SU-DHL-6 (cell line): ENCODE data around the gene LAMA3.

ENCODE experiments used
- H2AFZ ChIP-seq: fragments of 200-600 bp; sonication (generic); 2 replicates; pipeline ENCODE4 v1.6.1; 2014; ENCODE audit warnings: low read depth, mild to moderate bottlenecking, moderate library complexity, mixed read lengths, antibody characterized with exemption, low read length; ENCODE audit not compliant: severe bottlenecking
- H3F3A ChIP-seq: fragments of 200-600 bp; shearing (Covaris generic); 2 replicates; pipeline ENCODE4 v1.6.0; 2016; ENCODE audit warnings: antibody characterized with exemption, mild to moderate bottlenecking; ENCODE audit not compliant: insufficient read depth
- H3K27ac ChIP-seq: fragments of 200-600 bp; sonication (generic); 2 replicates; pipeline ENCODE4 v1.5.1; 2016; ENCODE audit warnings: low read depth, mild to moderate bottlenecking, low read length, moderate library complexity, mixed read lengths
- H3K27me3 ChIP-seq: fragments of 200-600 bp; sonication (generic), shearing (Covaris generic); 2 replicates; pipeline ENCODE4 v1.6.0; 2014; ENCODE audit warnings: mild to moderate bottlenecking, low read length
- H3K36me3 ChIP-seq: fragments of 200-600 bp; sonication (generic); 2 replicates; pipeline ENCODE4 v1.6.1; 2014; ENCODE audit warnings: mild to moderate bottlenecking, low read length, mixed read lengths
- H3K4me2 ChIP-seq: fragments of 300-600, 200-600 bp; shearing (Covaris generic), sonication (generic); 2 replicates; pipeline ENCODE4 v1.6.0; 2014; ENCODE audit warnings: low read length, low read depth, mild to moderate bottlenecking; ENCODE audit not compliant: poor library complexity, severe bottlenecking
- H3K4me3 ChIP-seq: fragments of 200-600 bp; sonication (generic); 2 replicates; pipeline ENCODE4 v1.5.1; 2014; ENCODE audit warnings: antibody characterized with exemption, low read length, mild to moderate bottlenecking, mixed read lengths; ENCODE audit not compliant: insufficient read depth, poor library complexity, severe bottlenecking
- H3K79me2 ChIP-seq: fragments of 200-600 bp; sonication (generic); 2 replicates; pipeline ENCODE4 v1.6.1; 2014; ENCODE audit warnings: mild to moderate bottlenecking, low read length, moderate library complexity; ENCODE audit not compliant: insufficient read depth
- H3K9ac ChIP-seq: fragments of 200-600 bp; sonication (generic); 2 replicates; pipeline ENCODE4 v1.7.0; 2014; ENCODE audit warnings: mild to moderate bottlenecking, low read length
- H3K9me2 ChIP-seq: fragments of 200-600 bp; sonication (generic); replicated peaks from 2 replicates; pipeline ENCODE4 v1.6.1; 2014; ENCODE audit warnings: low read length; ENCODE audit not compliant: insufficient read depth
- H3K9me3 ChIP-seq: fragments of 200-600 bp; sonication (generic); 2 replicates; pipeline ENCODE4 v1.6.1; 2014; ENCODE audit warnings: low read length, mixed read lengths; ENCODE audit not compliant: insufficient read depth
- H4K20me1 ChIP-seq: fragments of 200-600 bp; sonication (generic); 2 replicates; pipeline ENCODE4 v1.6.1; 2014; ENCODE audit warnings: low read depth, mild to moderate bottlenecking, antibody characterized with exemption, low read length, moderate library complexity, mixed read lengths
- EZH2phosphoT487 ChIP-seq: fragments of 200-600 bp; sonication (generic), shearing (Covaris generic); conservative IDR thresholded peaks from 2 replicates; pipeline ENCODE4 v1.6.1; 2018; ENCODE audit warnings: mild to moderate bottlenecking, antibody characterized with exemption, low read length, moderate library complexity, mixed read lengths
- TF ChIP-seq, protein P1 (sequence below): fragments of 200-600 bp; sonication (generic); IDR thresholded peaks from one replicate; pipeline ENCODE4 v1.5.1; 2017; ENCODE audit warnings: antibody characterized with exemption, mild to moderate bottlenecking, low read length, moderate library complexity; ENCODE audit not compliant: insufficient read depth, poor library complexity, severe bottlenecking

The LAMA3 gene

DNA sequence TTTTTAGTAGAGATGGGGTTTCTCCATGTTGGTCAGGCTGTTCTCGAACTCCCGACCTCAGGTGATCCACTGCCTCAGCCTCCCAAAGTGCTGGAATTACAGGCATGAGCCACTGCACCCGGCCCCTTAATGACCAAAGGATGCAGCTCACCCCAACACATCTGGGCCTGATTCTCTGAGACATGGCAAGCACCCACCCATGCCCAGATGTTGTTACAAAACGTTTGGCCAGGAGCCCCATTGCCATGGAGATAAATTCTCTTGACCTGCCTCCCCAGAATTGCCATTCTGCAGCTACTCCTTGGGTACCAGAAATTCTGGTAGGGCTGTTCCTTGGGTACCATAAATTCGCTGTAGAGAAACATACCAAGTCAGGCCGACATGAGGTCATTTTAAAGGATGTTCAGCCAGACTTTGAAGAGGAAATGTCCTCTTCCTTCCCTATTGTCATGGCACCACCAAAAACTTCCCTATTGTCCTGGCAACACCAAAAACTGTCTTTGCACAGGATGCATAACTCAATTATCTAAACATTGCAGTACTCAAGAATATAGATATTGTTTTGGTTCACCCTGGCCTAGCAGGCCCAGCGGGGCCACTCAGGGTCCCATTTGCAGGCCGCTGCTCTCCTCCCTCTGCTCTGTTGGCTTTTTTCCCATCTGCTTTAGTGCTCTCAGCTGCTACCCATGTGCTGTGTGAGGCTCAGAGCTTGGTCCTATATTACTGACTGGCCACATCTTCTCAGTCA is 164.4 kb downstream of the LAMA3 start:
- Histone ChIP-seq H3K79me2 (no peaks in the 10 kb centered on the region), H3K4me2 (no peak overlapping the region), H3K9ac (no peak overlapping the region), H3K9me2 (no peaks in the 10 kb centered on the region), H3K27ac (no peak overlapping the region), H4K20me1 (no peaks in the 10 kb centered on the region), H3K9me3 (no peaks in the 10 kb centered on the region), H3F3A (no peaks in the 10 kb centered on the region), H2AFZ (no peak overlapping the region), H3K27me3 (no peaks in the 10 kb centered on the region), H3K36me3 (no peaks in the 10 kb centered on the region), H3K4me3 (no peak overlapping the region)
- no peak for TF ChIP-seq EZH2phosphoT487
- TF ChIP-seq, protein P1, sequence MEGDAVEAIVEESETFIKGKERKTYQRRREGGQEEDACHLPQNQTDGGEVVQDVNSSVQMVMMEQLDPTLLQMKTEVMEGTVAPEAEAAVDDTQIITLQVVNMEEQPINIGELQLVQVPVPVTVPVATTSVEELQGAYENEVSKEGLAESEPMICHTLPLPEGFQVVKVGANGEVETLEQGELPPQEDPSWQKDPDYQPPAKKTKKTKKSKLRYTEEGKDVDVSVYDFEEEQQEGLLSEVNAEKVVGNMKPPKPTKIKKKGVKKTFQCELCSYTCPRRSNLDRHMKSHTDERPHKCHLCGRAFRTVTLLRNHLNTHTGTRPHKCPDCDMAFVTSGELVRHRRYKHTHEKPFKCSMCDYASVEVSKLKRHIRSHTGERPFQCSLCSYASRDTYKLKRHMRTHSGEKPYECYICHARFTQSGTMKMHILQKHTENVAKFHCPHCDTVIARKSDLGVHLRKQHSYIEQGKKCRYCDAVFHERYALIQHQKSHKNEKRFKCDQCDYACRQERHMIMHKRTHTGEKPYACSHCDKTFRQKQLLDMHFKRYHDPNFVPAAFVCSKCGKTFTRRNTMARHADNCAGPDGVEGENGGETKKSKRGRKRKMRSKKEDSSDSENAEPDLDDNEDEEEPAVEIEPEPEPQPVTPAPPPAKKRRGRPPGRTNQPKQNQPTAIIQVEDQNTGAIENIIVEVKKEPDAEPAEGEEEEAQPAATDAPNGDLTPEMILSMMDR = no peak

DNA sequence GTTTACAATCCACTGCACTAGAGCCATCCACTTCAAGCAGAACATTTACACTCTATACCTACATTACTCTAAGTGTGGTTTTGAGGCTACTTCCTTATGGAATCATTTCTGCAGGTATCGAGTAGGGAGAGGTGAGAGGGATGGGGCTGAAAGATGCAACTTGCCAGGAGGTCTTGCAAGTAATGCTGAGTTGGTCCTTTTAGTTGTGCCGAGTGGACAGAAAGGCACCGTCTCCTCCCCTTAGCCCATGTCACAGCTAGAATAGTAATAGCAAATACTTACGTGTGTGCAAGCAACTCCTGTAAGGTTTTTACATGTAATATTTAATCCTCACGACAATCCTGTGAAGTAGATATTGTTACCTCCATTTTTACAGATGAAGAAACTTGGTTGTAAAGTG is 166.5 kb downstream of the LAMA3 start:
- H3K9me2 ChIP-seq = no peaks in the 10 kb centered on the region
- H3K79me2 ChIP-seq = no peaks in the 10 kb centered on the region
- no peaks in the 10 kb centered on the region for H4K20me1 ChIP-seq
- no peaks in the 10 kb centered on the region for H3K9me3 ChIP-seq
- H3K4me2 ChIP-seq = no peak overlapping the region
- H3F3A ChIP-seq = no peaks in the 10 kb centered on the region
- H3K27ac ChIP-seq = no peak overlapping the region
- no peaks in the 10 kb centered on the region for H3K27me3 ChIP-seq
- TF ChIP-seq, protein P1 = no peak
- TF ChIP-seq EZH2phosphoT487 = no peak
- no peaks in the 10 kb centered on the region for H3K36me3 ChIP-seq
- no peak overlapping the region for H3K9ac ChIP-seq
- no peak overlapping the region for H2AFZ ChIP-seq
- H3K4me3 ChIP-seq = no peak overlapping the region

DNA sequence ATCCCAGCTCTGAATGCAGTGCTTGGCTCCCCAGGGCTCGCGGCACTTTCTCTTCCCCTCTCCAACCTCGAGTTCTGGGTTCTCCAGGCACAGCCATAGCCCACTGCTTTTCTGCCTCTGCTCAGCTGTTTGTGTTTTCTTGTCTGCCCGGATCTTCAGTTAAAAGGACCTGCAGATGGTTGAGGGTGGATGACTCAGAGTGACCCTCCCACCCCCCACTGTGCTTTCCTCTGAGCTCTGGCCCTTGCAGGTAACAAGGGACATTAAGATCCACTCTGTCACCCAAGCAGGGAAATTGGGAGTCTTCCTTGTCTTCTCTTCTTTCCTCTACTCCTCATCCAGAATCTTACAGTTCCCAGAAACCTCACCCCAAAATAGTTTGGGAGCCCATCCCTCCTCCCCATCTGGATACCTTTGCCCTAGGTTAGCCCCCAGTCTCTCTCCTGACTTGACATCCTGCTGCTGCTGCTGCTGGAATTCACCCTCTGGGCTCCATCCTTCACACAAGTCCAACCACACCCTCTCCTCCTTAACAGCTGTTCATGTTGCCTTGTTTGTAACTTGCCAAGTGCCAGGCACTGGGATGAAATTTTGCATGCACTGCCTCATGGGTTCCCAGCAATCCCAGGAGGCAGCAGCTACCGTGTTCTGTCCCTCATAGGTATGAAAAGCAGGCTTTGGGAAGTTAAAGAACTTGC is 167.4 kb downstream of the LAMA3 start:
- Histone ChIP-seq H3K4me3 (no peak overlapping the region), H3K27ac (no peak overlapping the region), H3K27me3 (no peaks in the 10 kb centered on the region), H3K36me3 (no peaks in the 10 kb centered on the region), H3F3A (no peaks in the 10 kb centered on the region), H4K20me1 (no peaks in the 10 kb centered on the region), H2AFZ (no peak overlapping the region), H3K9me3 (no peaks in the 10 kb centered on the region), H3K79me2 (no peaks in the 10 kb centered on the region), H3K4me2 (no peak overlapping the region), H3K9ac (no peak overlapping the region), H3K9me2 (no peaks in the 10 kb centered on the region)
- TF ChIP-seq, protein P1 = no peak
- no peak for TF ChIP-seq EZH2phosphoT487
